AG09319 (cell line): ENCODE measurements around the gene CDC42BPB.

Experiments
- DNase-seq: peaks from one replicate; pipeline ENCODE4 v3.0.0-alpha.2; 2010; ENCODE audit warnings: low read depth; ENCODE audit errors: extremely low read depth
- TF ChIP-seq, protein P1 (sequence below): IDR thresholded peaks from 2 replicates; pipeline ENCODE4 v1.5.1; 2011; ENCODE audit warnings: low read depth, mild to moderate bottlenecking, inconsistent platforms, low read length, moderate library complexity

The CDC42BPB gene

DNA sequence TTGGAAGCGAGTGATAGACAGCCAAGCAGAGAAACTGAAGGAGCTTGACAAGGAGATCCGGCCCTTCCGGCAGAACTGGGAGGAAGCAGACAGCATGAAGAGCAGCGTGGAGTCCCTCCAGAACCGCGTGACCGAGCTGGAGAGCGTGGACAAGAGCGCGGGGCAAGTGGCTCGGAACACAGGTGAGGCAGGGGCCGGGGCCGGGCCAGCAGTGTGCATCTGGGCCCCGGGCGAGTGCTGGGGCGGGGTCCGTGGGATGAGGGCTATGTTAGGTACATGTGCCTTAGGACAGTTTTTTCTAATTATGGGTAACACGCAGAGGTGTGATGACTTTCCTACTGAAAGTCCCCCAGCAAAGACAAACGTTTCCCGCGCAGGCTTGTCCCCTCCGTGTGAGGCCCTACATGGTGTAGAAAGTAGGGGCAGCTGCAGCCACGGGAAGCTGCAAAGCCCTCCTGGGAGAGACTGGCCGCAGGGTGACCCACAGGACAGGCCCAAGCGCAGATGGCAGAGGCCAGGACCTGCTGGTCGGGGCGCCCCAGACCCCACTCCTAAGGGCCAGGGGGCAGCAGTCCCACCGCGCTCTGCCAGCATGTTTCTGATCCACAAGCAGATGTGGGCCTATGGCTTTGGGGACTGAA is 154.0 kb downstream of the CDC42BPB start:
- TF ChIP-seq, protein P1, sequence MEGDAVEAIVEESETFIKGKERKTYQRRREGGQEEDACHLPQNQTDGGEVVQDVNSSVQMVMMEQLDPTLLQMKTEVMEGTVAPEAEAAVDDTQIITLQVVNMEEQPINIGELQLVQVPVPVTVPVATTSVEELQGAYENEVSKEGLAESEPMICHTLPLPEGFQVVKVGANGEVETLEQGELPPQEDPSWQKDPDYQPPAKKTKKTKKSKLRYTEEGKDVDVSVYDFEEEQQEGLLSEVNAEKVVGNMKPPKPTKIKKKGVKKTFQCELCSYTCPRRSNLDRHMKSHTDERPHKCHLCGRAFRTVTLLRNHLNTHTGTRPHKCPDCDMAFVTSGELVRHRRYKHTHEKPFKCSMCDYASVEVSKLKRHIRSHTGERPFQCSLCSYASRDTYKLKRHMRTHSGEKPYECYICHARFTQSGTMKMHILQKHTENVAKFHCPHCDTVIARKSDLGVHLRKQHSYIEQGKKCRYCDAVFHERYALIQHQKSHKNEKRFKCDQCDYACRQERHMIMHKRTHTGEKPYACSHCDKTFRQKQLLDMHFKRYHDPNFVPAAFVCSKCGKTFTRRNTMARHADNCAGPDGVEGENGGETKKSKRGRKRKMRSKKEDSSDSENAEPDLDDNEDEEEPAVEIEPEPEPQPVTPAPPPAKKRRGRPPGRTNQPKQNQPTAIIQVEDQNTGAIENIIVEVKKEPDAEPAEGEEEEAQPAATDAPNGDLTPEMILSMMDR, result no peak
- no peak for DNase-seq

GRCh38 chr14:102902523-102903247 is 154.7 kb downstream of the CDC42BPB start:
- DNase-seq, result no peak

DNA sequence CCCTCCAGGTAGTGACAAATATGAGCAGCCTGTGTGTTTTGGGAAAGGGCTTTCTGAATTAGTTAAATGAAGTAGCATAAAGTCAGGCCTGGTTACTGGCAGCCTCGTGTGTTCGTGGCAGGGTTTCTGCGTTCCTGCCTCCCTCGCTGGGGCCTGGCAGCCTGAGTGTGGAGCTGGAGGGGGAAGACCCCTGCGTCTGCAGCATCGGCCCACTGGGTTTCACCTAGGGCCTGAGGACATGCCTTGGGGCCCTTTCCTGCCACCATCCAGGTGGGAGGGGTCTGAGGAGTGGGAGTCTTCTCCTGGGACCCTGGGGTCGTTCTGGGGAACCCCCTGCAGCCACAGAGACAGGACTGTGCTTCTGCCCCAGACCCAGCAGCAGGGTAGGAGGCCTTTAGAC is 155.3 kb downstream of the CDC42BPB start:
- DNase-seq, result no peak
- TF ChIP-seq, protein P1, result no peak

More at GRCh38 chr14:102902523-102903247, 154.7 kb downstream of the CDC42BPB start:
- TF ChIP-seq, protein P1, result no peak

DNA sequence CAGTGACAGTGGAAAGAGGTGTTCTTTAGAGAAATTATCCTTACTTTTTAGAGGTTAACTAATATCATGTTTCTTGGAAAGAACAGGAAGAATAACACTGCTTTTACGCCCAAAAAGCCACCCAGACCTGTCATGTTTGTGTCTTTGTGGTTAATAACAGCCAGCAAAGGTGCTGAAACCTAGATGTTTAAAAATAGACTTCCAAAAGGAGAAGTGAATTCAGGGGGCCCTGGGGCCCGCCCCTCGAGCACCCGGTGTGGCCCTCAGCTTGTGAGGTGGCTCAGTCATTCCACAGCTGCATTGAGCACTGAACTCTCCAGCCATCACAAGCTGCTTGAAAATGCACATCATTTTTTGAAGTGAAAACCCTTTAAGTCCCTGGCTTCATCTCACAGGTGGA is 155.7 kb downstream of the CDC42BPB start:
- TF ChIP-seq, protein P1, result no peak

GRCh38 chr14:102900631-102901571 is 156.4 kb downstream of the CDC42BPB start:
- TF ChIP-seq, protein P1, result no peak
- no peak for DNase-seq

More for the DNA sequence above, 155.7 kb downstream of the CDC42BPB start:
- DNase-seq, result no peak

- TF ChIP-seq, protein P1, result no peak
- no peak for DNase-seq
These were observed 157.8 kb downstream of the CDC42BPB start for GRCh38 chr14:102899516-102899900.
